ENCODE results near the gene SV2B. TPM values are rescaled to one million over a fixed set of nuclear protein-coding genes. Genes with fewer than 3 reads are reported as not detected.
A peak's percentile ranks its signal among the peaks of the same experiment; 100 is the strongest.

The SV2B gene
- total and polyA plus RNA-seq, 9 donors: 2.6 to 4.6 (median 3.1) TPM

DNA sequence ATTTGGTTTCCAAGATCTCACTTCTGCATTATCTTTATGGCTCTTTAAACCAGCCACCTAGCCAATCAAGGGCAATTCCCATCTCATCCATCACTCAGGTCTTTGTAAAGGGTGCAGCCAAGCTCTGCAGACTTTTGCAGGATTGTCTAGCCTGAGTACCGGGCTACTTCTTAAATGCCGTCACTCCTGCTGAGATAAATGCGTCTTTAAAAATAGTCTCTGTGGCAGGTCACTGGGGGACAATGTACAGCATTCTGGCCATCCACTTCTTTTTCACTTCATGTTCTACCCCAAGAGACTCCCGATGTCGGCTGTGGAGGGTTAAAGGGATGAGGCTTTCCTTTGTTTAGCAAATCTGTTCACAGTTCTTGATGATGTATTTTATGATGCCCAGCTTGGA, 194.7 kb downstream of the SV2B start:
- no peaks in the 10 kb centered on the region for H3K9me3 ChIP-seq (replicated peaks; ENCODE audit: control insufficient read depth, low read depth, low read length)
- H3K27me3 ChIP-seq (ENCODE audit: control insufficient read depth, insufficient read depth, low read length): peaks cover 7% of the 10 kb centered on the region
- H3K36me3 ChIP-seq (ENCODE audit: control insufficient read depth, insufficient read depth, low read length): no peaks in the 10 kb centered on the region
- no CpG with 5 or more reads among the region's 5 CpGs for WGBS (ENCODE audit: insufficient coverage)
- H3K4me3 ChIP-seq (ENCODE audit: low read length): no peak overlapping the region
- no peaks in the 10 kb centered on the region for H3K4me1 ChIP-seq (ENCODE audit: control insufficient read depth, insufficient read depth, low read length)
- no peak overlapping the region for H3K27ac ChIP-seq (ENCODE audit: low read length)
- no peak for DNase-seq

DNA sequence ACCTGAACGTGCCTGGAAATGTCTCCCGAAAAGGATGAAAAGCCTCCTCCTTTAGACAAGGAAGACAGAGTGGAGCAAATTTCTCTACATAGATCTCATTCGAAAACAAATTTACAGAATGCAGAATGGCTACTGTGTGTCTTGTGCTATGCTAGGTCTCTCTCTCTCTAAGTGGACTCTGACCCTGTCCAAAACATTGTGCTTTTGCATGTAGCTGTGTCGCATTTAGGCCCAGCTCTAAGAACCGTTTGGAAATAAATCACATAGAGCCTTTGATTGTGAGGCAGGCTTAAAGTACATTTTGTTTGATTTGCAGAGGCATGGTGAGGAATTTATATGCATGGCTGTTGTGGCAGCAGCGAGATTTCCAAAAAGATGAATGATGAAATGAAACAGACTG, 198.0 kb downstream of the SV2B start:
- WGBS (ENCODE audit: insufficient coverage): 100% methylated on average over 1 of the region's 6 CpGs
- Histone ChIP-seq H3K4me3 (ENCODE audit: low read length) (no peak overlapping the region), H3K27ac (ENCODE audit: low read length) (no peak overlapping the region), H3K36me3 (ENCODE audit: control insufficient read depth, insufficient read depth, low read length) (no peaks in the 10 kb centered on the region), H3K4me1 (ENCODE audit: control insufficient read depth, insufficient read depth, low read length) (no peaks in the 10 kb centered on the region), H3K27me3 (ENCODE audit: control insufficient read depth, insufficient read depth, low read length) (peaks cover 7% of the 10 kb centered on the region), H3K9me3 (replicated peaks; ENCODE audit: control insufficient read depth, low read depth, low read length) (no peaks in the 10 kb centered on the region)
- DNase-seq: no peak

DNA sequence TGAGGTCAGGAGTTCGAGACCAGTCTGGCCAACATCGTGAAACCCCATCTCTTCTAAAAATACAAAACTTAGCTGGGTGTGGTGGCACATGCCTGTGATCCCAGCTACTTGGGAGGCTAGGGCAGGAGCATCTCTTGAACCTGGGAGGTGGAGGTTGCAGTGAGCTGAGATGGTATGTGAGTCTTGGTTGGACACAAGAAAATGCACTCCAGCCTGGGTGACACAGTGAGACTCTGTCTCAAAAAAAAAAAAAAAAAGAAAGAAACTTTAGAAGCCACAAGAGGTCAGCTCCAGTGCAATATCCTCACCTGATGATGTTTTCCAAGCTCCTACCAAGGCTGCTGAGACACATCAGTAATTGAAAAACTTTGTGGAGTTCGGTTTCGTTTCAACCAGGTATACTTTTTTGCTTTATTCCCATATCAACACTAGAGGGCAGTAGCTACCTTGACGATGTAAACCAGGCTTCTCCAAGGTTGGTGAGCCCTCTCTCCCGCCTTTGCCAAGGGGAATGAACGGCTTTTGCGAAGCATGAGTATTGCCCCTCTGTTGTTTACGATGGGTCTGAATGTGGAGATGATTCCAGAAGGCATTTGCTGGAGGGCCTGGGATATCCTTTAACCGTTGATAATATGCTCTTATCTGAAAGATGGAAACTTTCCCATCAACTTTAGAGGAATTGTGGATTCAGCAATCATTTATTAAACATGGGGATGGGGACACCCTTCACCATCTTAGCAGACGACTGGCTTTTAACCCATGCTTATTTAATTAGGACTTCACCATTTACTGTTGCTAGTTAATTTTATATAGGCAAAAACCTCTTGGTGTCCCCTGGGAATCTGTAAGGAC, 202.8 kb downstream of the SV2B start:
- peaks cover 4% of the 10 kb centered on the region for H3K27me3 ChIP-seq (ENCODE audit: control insufficient read depth, insufficient read depth, low read length)
- H3K9me3 ChIP-seq (replicated peaks; ENCODE audit: control insufficient read depth, low read depth, low read length): no peaks in the 10 kb centered on the region
- peak; percentile 81 for DNase-seq
- no peak overlapping the region for H3K4me3 ChIP-seq (ENCODE audit: low read length)
- whole genome bisulfite sequencing (ENCODE audit: insufficient coverage): no CpG with 5 or more reads among the region's 11 CpGs
- peaks cover 7% of the 10 kb centered on the region for H3K4me1 ChIP-seq (ENCODE audit: control insufficient read depth, insufficient read depth, low read length)
- H3K36me3 ChIP-seq (ENCODE audit: control insufficient read depth, insufficient read depth, low read length): no peaks in the 10 kb centered on the region
- H3K27ac ChIP-seq (ENCODE audit: low read length): no peak overlapping the region

- no peak overlapping the region for H3K4me3 ChIP-seq (ENCODE audit: low read length)
- H3K36me3 ChIP-seq (ENCODE audit: control insufficient read depth, insufficient read depth, low read length): no peaks in the 10 kb centered on the region
- 62% methylated on average over 2 of the region's 2 CpGs for whole genome bisulfite sequencing (ENCODE audit: insufficient coverage)
- H3K4me1 ChIP-seq (ENCODE audit: control insufficient read depth, insufficient read depth, low read length): peaks cover 7% of the 10 kb centered on the region
- peaks cover 4% of the 10 kb centered on the region for H3K27me3 ChIP-seq (ENCODE audit: control insufficient read depth, insufficient read depth, low read length)
- no peak overlapping the region for H3K27ac ChIP-seq (ENCODE audit: low read length)
- DNase-seq: no peak
- no peaks in the 10 kb centered on the region for H3K9me3 ChIP-seq (replicated peaks; ENCODE audit: control insufficient read depth, low read depth, low read length)
Measured at GRCh38 chr15:91304210-91304609, 204.2 kb downstream of the SV2B start.

DNA sequence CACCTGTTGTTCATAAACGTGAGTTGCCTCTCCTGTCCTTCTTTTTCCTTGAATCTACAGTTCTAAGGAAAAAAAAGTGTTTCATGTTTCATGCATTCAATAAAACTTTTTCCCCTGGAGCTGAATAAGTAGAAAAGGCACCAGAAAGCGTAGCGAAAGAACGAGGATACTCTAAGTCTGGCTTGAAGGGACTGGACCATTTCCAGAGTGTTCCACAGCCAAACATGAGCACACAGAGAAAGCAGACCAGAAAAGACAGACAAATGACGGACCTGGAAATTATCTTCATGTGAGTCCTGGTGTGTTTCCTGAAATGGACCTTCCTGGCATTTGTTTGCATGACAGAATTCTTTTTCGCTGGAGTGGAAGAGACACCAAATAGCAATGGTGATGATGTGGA, 204.7 kb downstream of the SV2B start:
- Histone ChIP-seq H3K27me3 (ENCODE audit: control insufficient read depth, insufficient read depth, low read length) (peaks cover 7% of the 10 kb centered on the region), H3K9me3 (replicated peaks; ENCODE audit: control insufficient read depth, low read depth, low read length) (no peaks in the 10 kb centered on the region), H3K36me3 (ENCODE audit: control insufficient read depth, insufficient read depth, low read length) (no peaks in the 10 kb centered on the region), H3K4me1 (ENCODE audit: control insufficient read depth, insufficient read depth, low read length) (peaks cover 7% of the 10 kb centered on the region), H3K4me3 (ENCODE audit: low read length) (no peak overlapping the region), H3K27ac (ENCODE audit: low read length) (no peak overlapping the region)
- DNase-seq: peak; percentile 87
- WGBS (ENCODE audit: insufficient coverage): 13% methylated on average over 4 of the region's 6 CpGs

- H3K36me3 ChIP-seq (ENCODE audit: control insufficient read depth, insufficient read depth, low read length): no peaks in the 10 kb centered on the region
- peaks cover 7% of the 10 kb centered on the region for H3K4me1 ChIP-seq (ENCODE audit: control insufficient read depth, insufficient read depth, low read length)
- H3K27me3 ChIP-seq (ENCODE audit: control insufficient read depth, insufficient read depth, low read length): peaks cover 7% of the 10 kb centered on the region
- DNase-seq: peak; percentile 54
- H3K27ac ChIP-seq (ENCODE audit: low read length): no peak overlapping the region
- H3K4me3 ChIP-seq (ENCODE audit: low read length): no peak overlapping the region
- 33% methylated on average over 2 of the region's 7 CpGs for WGBS (ENCODE audit: insufficient coverage)
- no peaks in the 10 kb centered on the region for H3K9me3 ChIP-seq (replicated peaks; ENCODE audit: control insufficient read depth, low read depth, low read length)
Measured at GRCh38 chr15:91306144-91306543, 206.1 kb downstream of the SV2B start.

- Histone ChIP-seq H3K36me3 (ENCODE audit: control insufficient read depth, insufficient read depth, low read length) (no peaks in the 10 kb centered on the region), H3K9me3 (replicated peaks; ENCODE audit: control insufficient read depth, low read depth, low read length) (no peaks in the 10 kb centered on the region), H3K27me3 (ENCODE audit: control insufficient read depth, insufficient read depth, low read length) (peaks cover 7% of the 10 kb centered on the region), H3K4me1 (ENCODE audit: control insufficient read depth, insufficient read depth, low read length) (peaks cover 7% of the 10 kb centered on the region), H3K4me3 (ENCODE audit: low read length) (no peak overlapping the region), H3K27ac (ENCODE audit: low read length) (no peak overlapping the region)
- DNase-seq: no peak
- WGBS (ENCODE audit: insufficient coverage): 33% methylated on average over 1 of the region's 2 CpGs
Measured at GRCh38 chr15:91307601-91308000, 207.5 kb downstream of the SV2B start.

- Histone ChIP-seq H3K9me3 (replicated peaks; ENCODE audit: control insufficient read depth, low read depth, low read length) (no peaks in the 10 kb centered on the region), H3K27me3 (ENCODE audit: control insufficient read depth, insufficient read depth, low read length) (peaks cover 7% of the 10 kb centered on the region), H3K4me1 (ENCODE audit: control insufficient read depth, insufficient read depth, low read length) (peaks cover 7% of the 10 kb centered on the region), H3K36me3 (ENCODE audit: control insufficient read depth, insufficient read depth, low read length) (no peaks in the 10 kb centered on the region), H3K27ac (ENCODE audit: low read length) (no peak overlapping the region), H3K4me3 (ENCODE audit: low read length) (no peak overlapping the region)
- no peak for DNase-seq
- WGBS (ENCODE audit: insufficient coverage): no CpG with 5 or more reads among the region's 4 CpGs
Measured at GRCh38 chr15:91308199-91308598, 208.1 kb downstream of the SV2B start.

- no CpG with 5 or more reads among the region's 4 CpGs for WGBS (ENCODE audit: insufficient coverage)
- Histone ChIP-seq H3K36me3 (ENCODE audit: control insufficient read depth, insufficient read depth, low read length) (no peaks in the 10 kb centered on the region), H3K4me3 (ENCODE audit: low read length) (no peak overlapping the region), H3K9me3 (replicated peaks; ENCODE audit: control insufficient read depth, low read depth, low read length) (no peaks in the 10 kb centered on the region), H3K4me1 (ENCODE audit: control insufficient read depth, insufficient read depth, low read length) (peaks cover 7% of the 10 kb centered on the region), H3K27ac (ENCODE audit: low read length) (no peak overlapping the region), H3K27me3 (ENCODE audit: control insufficient read depth, insufficient read depth, low read length) (peaks cover 7% of the 10 kb centered on the region)
- no peak for DNase-seq
Measured at GRCh38 chr15:91308855-91309254, 208.8 kb downstream of the SV2B start.

DNA sequence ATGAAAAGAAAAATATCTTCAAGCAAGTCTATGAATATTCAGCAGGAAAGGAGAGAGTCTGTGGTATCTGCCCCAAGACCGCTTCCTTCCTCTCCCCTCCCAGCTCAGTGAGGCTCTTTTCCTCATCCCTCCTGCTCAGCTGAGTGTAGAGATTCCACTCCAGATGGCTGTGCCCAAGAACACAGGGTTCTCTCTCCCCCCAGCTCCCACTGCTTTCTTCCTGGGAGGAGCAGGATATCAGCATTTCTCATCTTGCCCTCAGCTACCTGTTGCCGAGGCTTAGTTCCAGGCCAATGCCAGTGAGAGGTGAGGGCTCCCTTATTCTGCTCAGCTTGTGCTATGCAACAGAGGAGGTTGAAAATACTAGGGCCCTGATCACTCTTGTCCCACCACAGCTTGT, 211.9 kb downstream of the SV2B start:
- peak; percentile 8 for DNase-seq
- WGBS (ENCODE audit: insufficient coverage): 100% methylated on average over 1 of the region's 2 CpGs
- Histone ChIP-seq H3K9me3 (replicated peaks; ENCODE audit: control insufficient read depth, low read depth, low read length) (no peaks in the 10 kb centered on the region), H3K4me3 (ENCODE audit: low read length) (no peak overlapping the region), H3K27me3 (ENCODE audit: control insufficient read depth, insufficient read depth, low read length) (peaks cover 7% of the 10 kb centered on the region), H3K4me1 (ENCODE audit: control insufficient read depth, insufficient read depth, low read length) (no peaks in the 10 kb centered on the region), H3K27ac (ENCODE audit: low read length) (no peak overlapping the region), H3K36me3 (ENCODE audit: control insufficient read depth, insufficient read depth, low read length) (no peaks in the 10 kb centered on the region)

Measured in muscle of leg (tissue), 11 donors.